ENCODE data around the gene AUNIP.
A peak's percentile ranks its signal among the peaks of the same experiment; 100 is the strongest.

Gene AUNIP
- total RNA-seq: 0.30 to 4.7 (median 0.70) reads per million in 17 experiments

- peak; percentile 97 to 100 (median 98) for DNase-seq
Observed at GRCh38 chr1:25858906-25859789, at the start of gene AUNIP. AUNIP (minus strand) TSS chr1:25859457; CDS start chr1:25859357, 100 bp downstream.

GRCh38 chr1:25909040-25909439 is 49.8 kb upstream of the AUNIP start:
- DNase-seq: no peak

GRCh38 chr1:25908161-25908560 is 48.9 kb upstream of the AUNIP start:
- DNase-seq: no peak

- no peak for DNase-seq
Observed at GRCh38 chr1:25907601-25908000, 48.3 kb upstream of the AUNIP start.

- DNase-seq: peak in 1 of 4 experiments; percentile 8
Observed at GRCh38 chr1:25906644-25907300, 47.5 kb upstream of the AUNIP start.

- peak; percentile 79 to 91 (median 85) for DNase-seq
Observed at GRCh38 chr1:25905680-25906643, 46.7 kb upstream of the AUNIP start, which contains the start of gene STMN1. STMN1 (minus strand) TSS chr1:25906419; CDS start chr1:25904676, 1,743 bp downstream.

GRCh38 chr1:25904943-25905679 is 45.9 kb upstream of the AUNIP start:
- DNase-seq: peak; percentile 90 to 96 (median 93)

GRCh38 chr1:25903986-25904385 is 44.7 kb upstream of the AUNIP start:
- DNase-seq: no peak

- DNase-seq: no peak
Observed at GRCh38 chr1:25902462-25902861, 43.2 kb upstream of the AUNIP start.

- DNase-seq: no peak
Observed at GRCh38 chr1:25900219-25900618, 41.0 kb upstream of the AUNIP start.

GRCh38 chr1:25899792-25900191 is 40.5 kb upstream of the AUNIP start:
- no peak for DNase-seq

- DNase-seq: no peak
Observed at GRCh38 chr1:25898223-25899015, 39.2 kb upstream of the AUNIP start.

GRCh38 chr1:25897754-25898153 is 38.5 kb upstream of the AUNIP start:
- DNase-seq: peak in 1 of 4 experiments; percentile 34

GRCh38 chr1:25896266-25896665 is 37.0 kb upstream of the AUNIP start:
- peak in 2 of 4 experiments; percentile 18 to 31 for DNase-seq

- DNase-seq: peak; percentile 94 to 97 (median 96)
Observed at GRCh38 chr1:25895365-25895990, 36.2 kb upstream of the AUNIP start.

GRCh38 chr1:25893116-25893515 is 33.9 kb upstream of the AUNIP start:
- no peak for DNase-seq

- no peak for DNase-seq
Observed at GRCh38 chr1:25891606-25892005, 32.3 kb upstream of the AUNIP start.

- no peak for DNase-seq
Observed at GRCh38 chr1:25890239-25891034, 31.2 kb upstream of the AUNIP start.

- DNase-seq: no peak
Observed at GRCh38 chr1:25889470-25889869, 30.2 kb upstream of the AUNIP start.

Measured in suppressor macrophage (primary cell).